Middle frontal gyrus (tissue), 1 donor: ENCODE measurements around the gene GADD45GIP1.

Experiments used
- DNase-seq: peaks from one replicate; pipeline ENCODE4 v3.0.0-alpha.2; 2015; ENCODE audit warnings: low spot score; ENCODE audit errors: extremely low spot score

The GADD45GIP1 gene

DNA sequence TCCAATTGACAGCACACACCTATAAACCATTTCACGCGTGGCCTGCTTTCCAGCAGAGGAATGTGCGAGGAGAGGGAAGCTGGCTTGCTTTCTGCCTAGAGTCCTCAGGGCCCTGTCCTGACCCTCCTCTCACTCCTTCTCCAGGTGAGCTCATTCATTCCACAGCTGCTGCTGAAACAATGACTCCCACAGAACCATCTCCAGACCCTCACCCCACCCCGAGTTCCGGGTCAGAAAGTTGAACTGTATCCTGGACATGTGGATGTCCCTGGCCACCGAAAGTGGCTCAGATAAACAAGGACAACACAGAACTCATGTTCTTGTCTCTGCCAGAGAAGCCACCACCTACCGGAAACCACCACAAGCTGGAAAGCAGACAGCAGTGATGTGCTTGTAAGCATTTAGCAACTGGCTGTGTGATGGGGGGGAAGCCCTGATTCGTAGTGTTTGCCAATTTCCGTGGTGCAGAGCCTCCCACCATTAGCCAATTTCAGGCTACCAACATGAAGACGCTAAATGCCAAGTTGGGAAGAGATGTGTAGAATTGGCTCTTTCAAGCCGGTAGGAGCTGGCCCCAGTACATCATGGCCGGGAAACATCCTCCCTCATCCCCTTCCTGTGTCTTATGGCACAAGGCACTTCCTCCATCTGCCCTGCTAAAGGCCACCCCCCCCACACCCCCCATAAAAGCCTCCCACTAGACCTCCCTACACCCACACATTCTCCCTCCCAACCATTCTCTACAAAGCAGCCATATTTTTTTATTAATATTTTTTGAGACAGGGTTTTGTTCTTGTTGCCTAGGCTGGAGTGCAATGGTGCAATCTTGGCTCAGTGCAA is 43.0 kb downstream of the GADD45GIP1 start:
- DNase-seq: no peak

DNA sequence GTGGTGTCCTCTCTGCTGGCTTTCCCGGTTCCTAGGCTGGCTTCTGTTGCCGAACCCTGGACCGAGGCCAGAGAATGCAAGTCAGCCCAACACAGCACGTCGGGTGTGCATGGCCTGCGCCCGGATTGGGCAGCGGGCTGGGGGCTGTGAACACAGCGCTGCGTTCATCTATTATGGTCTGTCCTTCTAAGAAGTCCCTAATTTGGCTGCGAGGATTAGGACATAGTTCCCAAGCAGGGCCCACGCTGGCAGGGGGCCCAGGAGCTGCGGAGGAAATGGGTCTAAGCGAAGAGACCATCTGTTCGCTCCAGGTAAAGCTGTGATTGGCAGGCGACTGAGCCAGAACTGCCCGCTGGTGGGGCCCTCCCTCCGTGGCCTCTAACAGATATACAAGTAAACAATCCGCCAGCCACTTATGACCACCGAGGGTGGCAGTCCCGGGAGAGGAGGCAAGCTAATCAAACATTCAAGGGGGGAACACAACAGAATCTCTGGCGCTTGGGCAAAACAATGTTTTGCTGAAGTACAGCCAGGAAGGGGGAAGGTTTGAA is 43.9 kb downstream of the GADD45GIP1 start:
- DNase-seq: peak; percentile 52

DNA sequence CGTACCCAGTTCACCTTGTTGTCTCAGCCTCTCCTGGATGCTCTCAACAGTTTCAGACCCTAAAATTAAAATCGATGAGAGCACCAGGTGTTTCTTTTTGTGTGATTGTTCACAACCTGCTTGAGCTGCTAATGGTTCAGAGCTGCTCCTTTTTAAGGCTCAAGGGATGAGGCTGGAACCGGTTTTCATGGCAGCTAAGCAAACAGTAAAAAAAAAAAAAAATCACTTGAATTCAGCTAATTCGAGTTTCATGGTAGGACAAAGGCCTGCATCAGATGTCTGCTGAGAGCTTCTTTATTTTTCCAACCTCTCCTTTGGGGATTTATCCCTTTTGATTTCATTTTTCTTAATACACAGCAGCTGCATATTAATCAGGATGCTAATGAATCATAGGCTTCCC is 44.5 kb downstream of the GADD45GIP1 start:
- DNase-seq: no peak

DNA sequence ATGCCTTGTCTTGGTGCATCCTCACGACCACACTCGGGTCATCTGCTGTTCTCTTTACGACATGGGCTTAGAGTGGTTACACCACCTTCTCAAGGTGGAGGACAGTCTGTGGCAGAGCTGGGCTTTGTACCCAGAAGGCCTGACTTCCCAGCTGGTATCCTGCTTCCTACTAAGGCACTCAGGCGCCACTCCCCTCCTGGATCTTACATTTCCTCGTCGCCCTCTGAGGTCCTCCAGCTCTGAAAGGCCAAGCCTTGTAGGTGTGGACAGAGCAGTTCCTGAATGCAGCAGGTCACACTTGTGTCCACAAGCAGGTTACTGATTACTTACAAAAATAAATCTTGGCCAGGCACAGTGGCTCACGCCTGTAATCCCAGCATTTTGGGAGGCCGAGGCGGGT is 49.9 kb downstream of the GADD45GIP1 start:
- no peak for DNase-seq
